DND-41 (cell line): Measurements from ENCODE around the gene PLCL1.

Source experiments
- CTCF ChIP-seq: IDR thresholded peaks from 2 replicates; pipeline ENCODE4 v1.5.1; 2012; ENCODE audit warnings: borderline replicate concordance, low read length, moderate library complexity, mild to moderate bottlenecking; ENCODE audit not compliant: poor library complexity, severe bottlenecking; ENCODE audit errors: extremely low read depth
- EZH2 ChIP-seq: IDR thresholded peaks from 3 replicates; pipeline ENCODE4 v1.6.1; 2012; ENCODE audit warnings: borderline replicate concordance, low read depth, mild to moderate bottlenecking, moderate library complexity, low read length, inconsistent platforms; ENCODE audit not compliant: severe bottlenecking

DNA sequence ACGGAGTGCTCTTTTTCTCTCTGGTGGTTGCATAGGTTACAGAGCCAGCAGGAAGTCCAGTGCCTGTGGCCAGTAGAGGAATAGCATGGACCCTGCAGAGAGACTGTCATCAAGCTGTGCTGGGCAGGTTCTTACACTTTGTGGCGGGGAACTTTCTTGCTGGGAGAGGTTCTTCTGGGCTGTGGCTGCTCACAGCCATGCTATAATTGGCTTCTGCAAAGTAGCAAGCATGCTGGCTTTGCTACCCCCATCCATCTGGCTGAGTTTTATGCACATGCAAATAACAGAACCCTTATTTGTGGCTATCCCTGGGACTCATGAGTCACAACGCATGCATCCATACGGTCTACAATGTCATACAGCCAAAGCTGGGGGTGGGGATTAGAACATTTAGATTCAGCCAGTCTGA lies 68.9 kb downstream of the PLCL1 start:
- TF ChIP-seq CTCF, result no peak
- TF ChIP-seq EZH2, result no peak
